ENCODE data around the gene ERC2.

Gene ERC2

GRCh38 chr3:55690177-55690576 is 778.1 kb downstream of the ERC2 start:
- DNase-seq: no peak

GRCh38 chr3:55688154-55688553 is 780.1 kb downstream of the ERC2 start:
- DNase-seq: no peak

- DNase-seq: no peak
Measured at GRCh38 chr3:55687526-55687925, 780.7 kb downstream of the ERC2 start.

- DNase-seq: peak; percentile 54
Measured at GRCh38 chr3:55686426-55687254, 781.6 kb downstream of the ERC2 start.

GRCh38 chr3:55683666-55684270 is 784.5 kb downstream of the ERC2 start:
- DNase-seq: no peak

GRCh38 chr3:55682461-55682860 is 785.8 kb downstream of the ERC2 start:
- DNase-seq: no peak

- DNase-seq: no peak
Measured at GRCh38 chr3:55678546-55679216, 789.6 kb downstream of the ERC2 start.

GRCh38 chr3:55676643-55677042 is 791.6 kb downstream of the ERC2 start:
- DNase-seq: no peak

GRCh38 chr3:55675478-55675877 is 792.8 kb downstream of the ERC2 start:
- no peak for DNase-seq

- DNase-seq: no peak
Measured at GRCh38 chr3:55673764-55674163, 794.5 kb downstream of the ERC2 start.

- no peak for DNase-seq
Measured at GRCh38 chr3:55669133-55669532, 799.1 kb downstream of the ERC2 start.

GRCh38 chr3:55668359-55668758 is 799.9 kb downstream of the ERC2 start:
- DNase-seq: no peak

- DNase-seq: no peak
Measured at GRCh38 chr3:55664387-55664786, 803.9 kb downstream of the ERC2 start.

- no peak for DNase-seq
Measured at GRCh38 chr3:55662683-55663082, 805.6 kb downstream of the ERC2 start.

GRCh38 chr3:55661571-55661970 is 806.7 kb downstream of the ERC2 start:
- no peak for DNase-seq

GRCh38 chr3:55661141-55661540 is 807.1 kb downstream of the ERC2 start:
- DNase-seq: no peak

- no peak for DNase-seq
Measured at GRCh38 chr3:55660642-55661041, 807.6 kb downstream of the ERC2 start.

GRCh38 chr3:55659701-55660100 is 808.6 kb downstream of the ERC2 start:
- DNase-seq: no peak

- no peak for DNase-seq
Measured at GRCh38 chr3:55658690-55659562, 809.3 kb downstream of the ERC2 start.

GRCh38 chr3:55658270-55658669 is 810.0 kb downstream of the ERC2 start:
- no peak for DNase-seq

- no peak for DNase-seq
Measured at GRCh38 chr3:55655544-55655943, 812.7 kb downstream of the ERC2 start.

- no peak for DNase-seq
Measured at GRCh38 chr3:55654123-55654760, 814.0 kb downstream of the ERC2 start.
